A549 (cell line): ENCODE data around the gene RSF1. TPM values are rescaled to one million over a fixed set of nuclear protein-coding genes. Genes with fewer than 3 reads are reported as not detected.

Experiments
- ATAC-seq, 2 experiments: fragments of 200-7000 bp in 1 of 2; fragments of >200 bp in 1 of 2; cut with Nextera tagmentation in 1 of 2; cut with Tn5 transposase in 1 of 2; 3 replicates each; pipeline versions ENCODE4 v1.8.0 to v1.9.1; 2018 to 2020; ENCODE audit warnings: mild to moderate bottlenecking in 1 of 2, moderate library complexity in 1 of 2
- CTCF ChIA-PET: fragments of 300-600 bp; sonication (Branson Sonifier 250); formaldehyde crosslinking; extraction: SDS; loops from one replicate; lab custom pipeline; 2021; ENCODE audit warnings: antibody characterized with exemption, inconsistent platforms; lab: Yijun Ruan, JAX
- POLR2A ChIA-PET: fragments of 350-600 bp; formaldehyde crosslinking; extraction: SDS; loops from one replicate; lab custom pipeline; 2021; ENCODE audit warnings: antibody characterized with exemption, inconsistent platforms; lab: Yijun Ruan, JAX
- DNase-seq, 2 experiments: peaks; one replicate each; pipeline versions ENCODE4 v3.0.0 to v3.0.0-alpha.2; 2011 to 2016; ENCODE audit warnings: low read depth in 1 of 2, low spot score in 1 of 2
- FAIRE-seq: peaks from 2 replicates; lab custom pipeline; 2011; peaks lifted over from hg19 to GRCh38; lab: Jason Lieb, UNC
- H3K27ac ChIP-seq, 2 experiments: fragments of >200 bp; sonication (Bioruptor Twin); formaldehyde crosslinking; 3 replicates each; pipeline ENCODE4 v1.5.1; 2016 to 2017
- H3K4me1 ChIP-seq: fragments of >200 bp; sonication (Bioruptor Twin); formaldehyde crosslinking; 3 replicates; pipeline ENCODE4 v1.6.1; 2016
- H3K4me2 ChIP-seq: fragments of >200 bp; sonication (Bioruptor Twin); formaldehyde crosslinking; 3 replicates; pipeline ENCODE4 v1.6.1; 2016
- H3K4me3 ChIP-seq: fragments of >200 bp; sonication (Bioruptor Twin); formaldehyde crosslinking; 3 replicates; pipeline ENCODE4 v1.5.1; 2016
- H3K9me3 ChIP-seq: fragments of >200 bp; sonication (Bioruptor Twin); formaldehyde crosslinking; 3 replicates; pipeline ENCODE4 v1.6.1; 2016
- EP300 ChIP-seq, 2 experiments: fragments of >200 bp; sonication (Bioruptor Twin); formaldehyde crosslinking; IDR thresholded peaks; 2 replicates in 1 of 2; 3 replicates in 1 of 2; pipeline ENCODE4 v1.6.1; 2016 to 2017
- FOXS1 ChIP-seq: fragments of 250-450 bp; sonication (Bioruptor Pico); IDR thresholded peaks from 2 replicates; pipeline ENCODE4 v1.5.0; 2020; ENCODE audit warnings: mild to moderate bottlenecking, moderate library complexity
- HEYL ChIP-seq: fragments of 250-450 bp; sonication (Bioruptor Pico); IDR thresholded peaks from 2 replicates; pipeline ENCODE4 v1.8.0; 2021; ENCODE audit warnings: mild to moderate bottlenecking, moderate library complexity
- HOXB5 ChIP-seq: fragments of 250-450 bp; sonication (Bioruptor Pico); IDR thresholded peaks from 2 replicates; pipeline ENCODE4 v1.5.0; 2020; ENCODE audit warnings: mild to moderate bottlenecking, moderate library complexity
- KDM1A ChIP-seq: fragments of 200-600 bp; sonication (generic); IDR thresholded peaks from 2 replicates; pipeline ENCODE4 v1.6.1; 2016; ENCODE audit warnings: low read depth, mild to moderate bottlenecking
- MAFK ChIP-seq: fragments of 450-650 bp; IDR thresholded peaks from 2 replicates; pipeline ENCODE4 v1.6.1; 2014; ENCODE audit not compliant: partially characterized antibody
- MAZ ChIP-seq: fragments of 150-350 bp; IDR thresholded peaks from 2 replicates; pipeline ENCODE4 v1.6.1; 2014; ENCODE audit warnings: antibody characterized with exemption, low read depth, low read length, borderline replicate concordance
- NR3C1 ChIP-seq: fragments of >200 bp; sonication (Bioruptor Twin); formaldehyde crosslinking; IDR thresholded peaks from 3 replicates; pipeline ENCODE4 v1.6.1; 2017
- PHF8 ChIP-seq: fragments of 200-600 bp; sonication (generic); IDR thresholded peaks from 2 replicates; pipeline ENCODE4 v1.6.1; 2016; ENCODE audit warnings: low read depth, mild to moderate bottlenecking, antibody characterized with exemption, moderate library complexity, borderline replicate concordance
- POLR2AphosphoS2 ChIP-seq: conservative IDR thresholded peaks from 2 replicates; pipeline ENCODE4 v1.6.1; 2012; ENCODE audit warnings: low read length, improper control_type of control experiment, inconsistent platforms
- RAD21 ChIP-seq, 2 experiments: fragments of >200 bp in 1 of 2; sonication (Bioruptor Twin) in 1 of 2; formaldehyde crosslinking in 1 of 2; IDR thresholded peaks in 1 of 2; conservative IDR thresholded peaks in 1 of 2; 2 replicates in 1 of 2; 3 replicates in 1 of 2; pipeline ENCODE4 v1.6.1; 2012 to 2018; ENCODE audit warnings: inconsistent platforms in 1 of 2
- RARB ChIP-seq: fragments of 250-450 bp; sonication (Bioruptor Pico); IDR thresholded peaks from 2 replicates; pipeline ENCODE4 v1.8.0; 2021; ENCODE audit warnings: mild to moderate bottlenecking, moderate library complexity
- RFX5 ChIP-seq: fragments of 450-650 bp; IDR thresholded peaks from 2 replicates; pipeline ENCODE4 v1.7.1; 2014; ENCODE audit warnings: antibody characterized with exemption, mild to moderate bottlenecking, moderate library complexity
- ZNF302 ChIP-seq: fragments of 250-450 bp; sonication (Bioruptor Pico); IDR thresholded peaks from 2 replicates; pipeline ENCODE4 v1.9.0; 2021; ENCODE audit warnings: inconsistent platforms, mild to moderate bottlenecking, moderate library complexity
- ZSCAN20 ChIP-seq: fragments of 250-450 bp; sonication (Bioruptor Pico); IDR thresholded peaks from 2 replicates; pipeline ENCODE4 v1.8.0; 2022; ENCODE audit warnings: mild to moderate bottlenecking, moderate library complexity
- WGBS: methylation state at CpG from one replicate; pipeline ENCODE4 v1.1.6; 2017; ENCODE audit errors: missing lambda C conversion rate; 5-methylcytosine and 5-hydroxymethylcytosine counted together
- polyA plus RNA-seq, 4 experiments: library from polyadenylated mRNA; depleted of rRNA in 3 of 4; stranded (reverse); fragments of >200 nt; fragmentation: RNase III in 1 of 4; extraction: RNeasy Plus Mini Kit Qiagen cat#74134 plus additional on column Dnase treatment in 1 of 4; gene quantifications; 2 replicates in 3 of 4; 3 replicates in 1 of 4; pipeline ENCODE4 v1.2.3, GENCODE V29; 2011 to 2017
- TF ChIP-seq, protein P1 (sequence below): IDR thresholded peaks from 2 replicates; pipeline ENCODE4 v1.6.1; 2012
- TF ChIP-seq, protein P2 (sequence below): fragments of 250-450 bp; sonication (Bioruptor Pico); IDR thresholded peaks from 2 replicates; pipeline ENCODE4 v1.5.0; 2021; ENCODE audit warnings: mild to moderate bottlenecking, moderate library complexity, borderline replicate concordance
- TF ChIP-seq, protein P3 (sequence below): IDR thresholded peaks from 2 replicates; pipeline ENCODE4 v1.6.1; 2012; ENCODE audit warnings: low read depth, borderline replicate concordance
- TF ChIP-seq, protein P4 (sequence below): fragments of >200 bp; sonication (Bioruptor Twin); formaldehyde crosslinking; IDR thresholded peaks from 3 replicates; pipeline ENCODE4 v1.5.1; 2016
- TF ChIP-seq, protein P5 (sequence below): fragments of 450-650 bp; IDR thresholded peaks from 2 replicates; pipeline ENCODE4 v1.6.1; 2014; ENCODE audit warnings: antibody characterized with exemption

RSF1 gene
- polyA plus RNA-seq, 2 of the 4 experiments (the other 2 are of a cell fraction): 18.8 to 29.6 TPM

DNA sequence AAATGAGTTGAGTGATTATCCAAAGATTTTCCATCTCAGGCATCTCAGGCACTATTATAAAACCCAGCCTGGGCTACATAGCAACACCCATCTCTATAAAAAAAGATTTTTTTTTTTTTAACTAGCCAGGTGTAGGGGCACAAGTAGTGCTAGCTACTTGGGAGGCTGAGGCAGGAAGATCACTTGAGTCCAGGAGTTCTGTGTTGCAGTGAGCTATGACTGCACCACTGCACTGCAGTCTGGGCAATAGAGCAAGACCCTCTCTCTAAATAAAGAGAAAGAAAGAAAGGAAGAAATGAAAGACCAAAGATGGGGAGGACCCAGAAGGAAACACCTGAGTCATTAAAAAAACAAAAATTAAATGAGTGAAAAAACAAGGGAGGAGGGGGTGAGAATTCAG lies 14.1 kb downstream of the RSF1 start:
- no peak for ATAC-seq
- CTCF ChIA-PET: no interaction called here

DNA sequence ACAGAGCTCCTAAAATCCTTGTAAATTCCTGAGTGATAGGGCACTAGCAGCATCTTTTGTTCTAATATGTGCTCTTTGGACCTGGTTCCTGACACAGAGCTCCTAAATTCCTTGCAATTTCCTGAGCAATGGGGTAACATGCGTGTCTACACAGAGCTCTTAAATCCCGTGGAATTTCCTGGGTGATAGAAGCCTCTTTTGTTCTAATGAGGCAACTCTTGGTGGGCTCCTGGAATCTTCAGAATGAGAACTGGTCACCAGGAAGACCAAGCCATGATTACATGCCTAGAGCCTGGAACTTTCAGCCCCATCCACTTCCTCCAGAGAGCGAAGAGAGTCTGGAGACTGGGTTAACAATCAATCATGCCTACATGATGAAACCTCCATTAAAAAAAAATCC lies 19.0 kb downstream of the RSF1 start:
- peak in 1 of 2 experiments; percentile 35; a peak in 2 of 6 replicates for ATAC-seq
- TF ChIP-seq, protein P1, sequence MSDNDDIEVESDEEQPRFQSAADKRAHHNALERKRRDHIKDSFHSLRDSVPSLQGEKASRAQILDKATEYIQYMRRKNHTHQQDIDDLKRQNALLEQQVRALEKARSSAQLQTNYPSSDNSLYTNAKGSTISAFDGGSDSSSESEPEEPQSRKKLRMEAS: no peak
- TF ChIP-seq POLR2AphosphoS2: no peak
- TF ChIP-seq, protein P2, sequence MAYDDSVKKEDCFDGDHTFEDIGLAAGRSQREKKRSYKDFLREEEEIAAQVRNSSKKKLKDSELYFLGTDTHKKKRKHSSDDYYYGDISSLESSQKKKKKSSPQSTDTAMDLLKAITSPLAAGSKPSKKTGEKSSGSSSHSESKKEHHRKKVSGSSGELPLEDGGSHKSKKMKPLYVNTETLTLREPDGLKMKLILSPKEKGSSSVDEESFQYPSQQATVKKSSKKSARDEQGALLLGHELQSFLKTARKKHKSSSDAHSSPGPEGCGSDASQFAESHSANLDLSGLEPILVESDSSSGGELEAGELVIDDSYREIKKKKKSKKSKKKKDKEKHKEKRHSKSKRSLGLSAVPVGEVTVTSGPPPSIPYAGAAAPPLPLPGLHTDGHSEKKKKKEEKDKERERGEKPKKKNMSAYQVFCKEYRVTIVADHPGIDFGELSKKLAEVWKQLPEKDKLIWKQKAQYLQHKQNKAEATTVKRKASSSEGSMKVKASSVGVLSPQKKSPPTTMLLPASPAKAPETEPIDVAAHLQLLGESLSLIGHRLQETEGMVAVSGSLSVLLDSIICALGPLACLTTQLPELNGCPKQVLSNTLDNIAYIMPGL (CRISPR knock-in tag): no peak
- TF ChIP-seq EP300 (IDR thresholded peaks at IDR 0.05): no peak
- no peak for TF ChIP-seq HEYL
- no peak for TF ChIP-seq NR3C1
- TF ChIP-seq RAD21 (conservative IDR thresholded peaks at IDR 0.05 in 1 of 2, IDR thresholded peaks at IDR 0.05 in 1 of 2): no peak
- TF ChIP-seq, protein P3, sequence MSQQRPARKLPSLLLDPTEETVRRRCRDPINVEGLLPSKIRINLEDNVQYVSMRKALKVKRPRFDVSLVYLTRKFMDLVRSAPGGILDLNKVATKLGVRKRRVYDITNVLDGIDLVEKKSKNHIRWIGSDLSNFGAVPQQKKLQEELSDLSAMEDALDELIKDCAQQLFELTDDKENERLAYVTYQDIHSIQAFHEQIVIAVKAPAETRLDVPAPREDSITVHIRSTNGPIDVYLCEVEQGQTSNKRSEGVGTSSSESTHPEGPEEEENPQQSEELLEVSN: no peak
- no peak for TF ChIP-seq MAZ
- TF ChIP-seq, protein P4, sequence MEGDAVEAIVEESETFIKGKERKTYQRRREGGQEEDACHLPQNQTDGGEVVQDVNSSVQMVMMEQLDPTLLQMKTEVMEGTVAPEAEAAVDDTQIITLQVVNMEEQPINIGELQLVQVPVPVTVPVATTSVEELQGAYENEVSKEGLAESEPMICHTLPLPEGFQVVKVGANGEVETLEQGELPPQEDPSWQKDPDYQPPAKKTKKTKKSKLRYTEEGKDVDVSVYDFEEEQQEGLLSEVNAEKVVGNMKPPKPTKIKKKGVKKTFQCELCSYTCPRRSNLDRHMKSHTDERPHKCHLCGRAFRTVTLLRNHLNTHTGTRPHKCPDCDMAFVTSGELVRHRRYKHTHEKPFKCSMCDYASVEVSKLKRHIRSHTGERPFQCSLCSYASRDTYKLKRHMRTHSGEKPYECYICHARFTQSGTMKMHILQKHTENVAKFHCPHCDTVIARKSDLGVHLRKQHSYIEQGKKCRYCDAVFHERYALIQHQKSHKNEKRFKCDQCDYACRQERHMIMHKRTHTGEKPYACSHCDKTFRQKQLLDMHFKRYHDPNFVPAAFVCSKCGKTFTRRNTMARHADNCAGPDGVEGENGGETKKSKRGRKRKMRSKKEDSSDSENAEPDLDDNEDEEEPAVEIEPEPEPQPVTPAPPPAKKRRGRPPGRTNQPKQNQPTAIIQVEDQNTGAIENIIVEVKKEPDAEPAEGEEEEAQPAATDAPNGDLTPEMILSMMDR: no peak
- no peak for TF ChIP-seq ZNF302 (CRISPR knock-in tag)
- TF ChIP-seq FOXS1 (CRISPR knock-in tag): no peak
- TF ChIP-seq KDM1A: no peak
- TF ChIP-seq HOXB5 (CRISPR knock-in tag): no peak
- no peak for TF ChIP-seq MAFK
- TF ChIP-seq RARB (CRISPR knock-in tag): no peak
- TF ChIP-seq, protein P5, sequence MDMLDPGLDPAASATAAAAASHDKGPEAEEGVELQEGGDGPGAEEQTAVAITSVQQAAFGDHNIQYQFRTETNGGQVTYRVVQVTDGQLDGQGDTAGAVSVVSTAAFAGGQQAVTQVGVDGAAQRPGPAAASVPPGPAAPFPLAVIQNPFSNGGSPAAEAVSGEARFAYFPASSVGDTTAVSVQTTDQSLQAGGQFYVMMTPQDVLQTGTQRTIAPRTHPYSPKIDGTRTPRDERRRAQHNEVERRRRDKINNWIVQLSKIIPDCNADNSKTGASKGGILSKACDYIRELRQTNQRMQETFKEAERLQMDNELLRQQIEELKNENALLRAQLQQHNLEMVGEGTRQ: no peak
- no peak for TF ChIP-seq ZSCAN20 (CRISPR knock-in tag)
- TF ChIP-seq PHF8: no peak
- TF ChIP-seq, all 56 proteins: peak for 0
- CTCF ChIA-PET: no interaction called here
- Histone ChIP-seq H3K4me2 (no peak overlapping the region), H3K27ac (no peak overlapping the region), H3K4me3 (no peak overlapping the region), H3K4me1 (peaks cover 16% of the 10 kb centered on the region; the same call in 1 of the 3 replicates), H3K9me3 (no peaks in the 10 kb centered on the region)
- POLR2A ChIA-PET: no interaction called here
- no peak for FAIRE-seq
- DNase-seq: no peak
- WGBS: 64% methylated on average over 3 of the region's 3 CpGs

More for the DNA sequence above, 14.1 kb downstream of the RSF1 start:
- FAIRE-seq (no peak), DNase-seq (no peak)
- no peaks in the 10 kb centered on the region for H3K9me3 ChIP-seq
- no peak overlapping the region for H3K4me3 ChIP-seq
- peak; percentile 5 for TF ChIP-seq MAFK
- TF ChIP-seq ZNF302 (CRISPR knock-in tag): no peak
- TF ChIP-seq RFX5: no peak
- no peak overlapping the region for H3K4me2 ChIP-seq
- POLR2A ChIA-PET: no interaction called here
- peaks cover 22% of the 10 kb centered on the region for H3K4me1 ChIP-seq
- H3K27ac ChIP-seq: no peak overlapping the region
